Naive thymus-derived CD4-positive, alpha-beta T cell (primary cell): ENCODE measurements around the gene CREBBP. TPM values are rescaled to one million over a fixed set of nuclear protein-coding genes. Genes with fewer than 3 reads are reported as not detected.

Experiments used
- ATAC-seq: fragments of 150-1000 bp; cut with Tn5 transposase; 2 replicates; pipeline ENCODE4 v1.10.0; 2021; ENCODE audit warnings: mild to moderate bottlenecking, moderate library complexity
- CTCF ChIA-PET: fragments of 350-600 bp; sonication (Branson Sonifier 250); formaldehyde crosslinking; loops from one replicate; lab custom pipeline; 2021; ENCODE audit warnings: antibody characterized with exemption; lab: Charles Lee
- POLR2A ChIA-PET: fragments of 350-600 bp; sonication (Branson Sonifier 250); formaldehyde crosslinking; loops from one replicate; lab custom pipeline; 2021; ENCODE audit warnings: antibody characterized with exemption, inconsistent platforms; lab: Charles Lee
- DNase-seq, 9 donors: peaks; one replicate each; pipeline versions ENCODE4 v3.0.0 to v3.0.0-alpha.2; 2020 to 2022; ENCODE audit warnings: mixed read lengths in 1 of 9
- H3K27ac ChIP-seq: one replicate; pipeline ENCODE4 v1.7.0; 2013; ENCODE audit warnings: mild to moderate bottlenecking, low read depth, low read length, moderate library complexity
- H3K27me3 ChIP-seq, 2 donors: one replicate each; pipeline ENCODE4 v1.7.0; 2013; ENCODE audit warnings: low read length in 2 of 2, mild to moderate bottlenecking in 2 of 2, moderate library complexity in 2 of 2; ENCODE audit not compliant: control insufficient read depth in 2 of 2, insufficient read depth in 2 of 2
- H3K36me3 ChIP-seq, 3 experiments: 1 replicate in 2 of 3; 2 replicates in 1 of 3; pipeline ENCODE4 v1.7.0; 2013; ENCODE audit warnings: low read length in 3 of 3, mild to moderate bottlenecking in 3 of 3, moderate library complexity in 1 of 3; ENCODE audit not compliant: insufficient read depth in 3 of 3, control insufficient read depth in 2 of 3
- H3K4me1 ChIP-seq, 2 donors: one replicate each; pipeline ENCODE4 v1.7.0; 2013; ENCODE audit warnings: low read length in 2 of 2, mild to moderate bottlenecking in 2 of 2, moderate library complexity in 1 of 2; ENCODE audit not compliant: control insufficient read depth in 2 of 2, insufficient read depth in 2 of 2
- H3K4me3 ChIP-seq: 2 replicates; pipeline ENCODE4 v1.7.0; 2013; ENCODE audit warnings: mild to moderate bottlenecking, low read length
- H3K9me3 ChIP-seq, 3 experiments: 1 replicate in 2 of 3; 2 replicates in 1 of 3; pipeline ENCODE4 v1.7.0; 2013; ENCODE audit warnings: low read length in 3 of 3; ENCODE audit not compliant: control insufficient read depth in 2 of 3
- H3K27ac Mint-ChIP-seq, 9 donors: one replicate each; pipeline ENCODE4 v1.8.0; 2020 to 2022; ENCODE audit warnings: mixed read lengths in 9 of 9, mild to moderate bottlenecking in 8 of 9, moderate library complexity in 5 of 9, inconsistent platforms in 2 of 9
- H3K27me3 Mint-ChIP-seq, 5 donors: one replicate each; pipeline ENCODE4 v1.8.0; 2021 to 2022; ENCODE audit warnings: mixed read lengths in 5 of 5, mild to moderate bottlenecking in 1 of 5
- H3K36me3 Mint-ChIP-seq, 5 donors: one replicate each; pipeline ENCODE4 v1.8.0; 2020 to 2022; ENCODE audit warnings: mixed read lengths in 5 of 5, mild to moderate bottlenecking in 3 of 5, inconsistent platforms in 1 of 5
- H3K4me1 Mint-ChIP-seq, 7 donors: one replicate each; pipeline ENCODE4 v1.8.0; 2020 to 2022; ENCODE audit warnings: mixed read lengths in 7 of 7, mild to moderate bottlenecking in 3 of 7, inconsistent platforms in 1 of 7
- H3K4me3 Mint-ChIP-seq, 10 donors: one replicate each; pipeline ENCODE4 v1.8.0; 2020 to 2022; ENCODE audit warnings: mild to moderate bottlenecking in 10 of 10, mixed read lengths in 10 of 10, moderate library complexity in 6 of 10, inconsistent platforms in 2 of 10
- H3K9me3 Mint-ChIP-seq, 11 donors: one replicate each; pipeline ENCODE4 v1.8.0; 2020 to 2022; ENCODE audit warnings: mixed read lengths in 11 of 11, mild to moderate bottlenecking in 4 of 11, inconsistent platforms in 1 of 11, moderate library complexity in 1 of 11
- intact Hi-C, 2 donors: fragments of 100-400 bp; cut with micrococcal nuclease; formaldehyde crosslinking; loops; one replicate each; pipeline ENCODE4 v1.15.1; 2023
- polyA plus RNA-seq, 2 donors: library from polyadenylated mRNA; unstranded; fragments of 300-500 nt; fragmentation: Illumina TruSeq; gene quantifications; one replicate each; pipeline ENCODE4 v1.2.3, GENCODE V29; 2021
- total RNA-seq, 6 experiments: library from RNA in 5 of 6; stranded (reverse) in 5 of 6; gene quantifications; 1 replicate in 5 of 6; 2 replicates in 1 of 6; pipeline ENCODE4 v1.2.3 and lab custom pipeline; 2021 to 2026

CREBBP gene
- total and polyA plus RNA-seq, 7 experiments from 2014 or later = 10.5 to 194 (median 126) TPM

DNA sequence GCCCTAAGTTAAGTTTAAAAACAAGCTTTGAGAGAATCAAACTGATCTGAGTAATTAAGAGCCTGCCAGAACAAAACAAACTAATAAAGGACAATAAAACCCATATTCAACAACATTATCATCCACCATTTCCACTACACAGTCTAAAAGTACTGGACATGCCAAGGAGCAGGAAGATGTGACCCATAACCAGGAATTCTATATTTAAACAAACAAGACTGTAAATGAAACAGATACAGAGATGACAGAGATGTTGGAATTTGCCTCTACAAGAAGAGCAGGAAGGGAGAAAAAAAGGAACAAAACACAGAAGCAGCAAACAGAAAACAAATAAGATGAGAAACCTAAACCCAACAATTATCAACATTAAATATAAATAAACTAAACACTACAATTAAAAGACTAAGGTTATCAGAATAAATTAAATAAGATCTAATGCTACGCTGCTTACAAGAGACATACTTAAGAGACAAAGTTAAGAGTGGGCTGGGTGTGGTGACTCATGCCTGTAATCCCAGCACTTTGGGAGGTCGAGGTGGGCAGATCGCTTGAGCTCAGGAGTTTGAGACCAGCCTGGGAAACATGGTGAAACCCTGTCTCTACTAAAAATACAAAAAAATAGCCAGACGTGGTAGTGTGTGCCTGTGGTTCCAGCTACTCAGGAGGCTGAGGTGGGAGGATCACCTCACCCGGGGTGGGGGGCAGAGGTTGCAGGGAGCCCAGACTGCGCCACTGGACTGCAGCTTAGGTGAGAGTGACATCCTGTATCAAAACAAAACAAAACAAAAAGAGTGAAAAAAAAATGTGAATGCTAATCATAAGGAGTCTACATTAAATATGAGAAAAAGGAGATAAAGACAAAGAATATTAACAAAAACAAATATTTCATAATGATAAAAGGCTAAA lies 50.6 kb downstream of the CREBBP start:
- H3K27ac Mint-ChIP-seq = peak overlapping the region in 3 of 9 donors; percentile 18 to 53 (median 29)
- H3K9me3 ChIP-seq = peaks cover 0 to 18% (median 0%) of the 10 kb centered on the region in 3 experiments
- no peaks in the 10 kb centered on the region for H3K27me3 Mint-ChIP-seq
- H3K27ac ChIP-seq = no peak overlapping the region
- no peaks in the 10 kb centered on the region for H3K27me3 ChIP-seq
- H3K4me1 Mint-ChIP-seq = peaks cover 30 to 90% (median 75%) of the 10 kb centered on the region in 7 donors
- CTCF ChIA-PET = no interaction called here
- peaks cover 13 to 14% of the 10 kb centered on the region in 2 donors for H3K4me1 ChIP-seq
- peaks cover 0 to 34% (median 11%) of the 10 kb centered on the region in 11 donors for H3K9me3 Mint-ChIP-seq
- peaks cover 12 to 50% (median 43%) of the 10 kb centered on the region in 5 donors for H3K36me3 Mint-ChIP-seq
- H3K4me3 ChIP-seq = no peak overlapping the region
- peak overlapping the region in 2 of 10 donors; percentile 3 to 35 for H3K4me3 Mint-ChIP-seq
- POLR2A ChIA-PET = no interaction called here
- DNase-seq (no peak), ATAC-seq (no peak)
- intact Hi-C loops = loop anchor here in 1 of 2 donors (10.0 kb wide), 1 partner anchor 45 kb away; no protein-coding TSS in a partner anchor
- peaks cover 0 to 16% (median 0%) of the 10 kb centered on the region in 3 experiments for H3K36me3 ChIP-seq

DNA sequence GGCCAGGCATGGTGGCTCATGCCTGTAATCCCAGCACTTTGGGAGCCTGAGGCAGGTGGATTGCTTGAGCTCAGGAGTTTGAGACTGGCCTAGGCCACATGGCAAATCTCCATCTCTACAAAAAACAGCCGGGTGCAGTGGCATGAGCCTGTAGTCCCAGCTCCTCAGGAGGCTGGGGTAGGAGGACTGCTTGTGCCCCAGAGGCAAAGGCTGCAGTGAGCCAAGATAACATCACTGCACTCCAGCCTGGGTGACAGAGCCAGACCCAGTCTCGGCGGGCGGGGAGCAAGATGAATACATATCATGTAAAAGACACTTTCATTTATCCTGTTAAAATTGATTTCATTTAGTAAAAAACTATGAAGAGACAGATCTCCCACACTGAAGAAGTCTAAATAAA lies 54.6 kb downstream of the CREBBP start:
- peak overlapping the region in 6 of 10 donors; percentile 35 to 80 (median 52) for H3K4me3 Mint-ChIP-seq
- Histone ChIP-seq H3K4me1 (peaks cover 33 to 52% of the 10 kb centered on the region in 2 donors), H3K4me3 (no peak overlapping the region), H3K27ac (no peak overlapping the region), H3K9me3 (no peaks in the 10 kb centered on the region), H3K27me3 (no peaks in the 10 kb centered on the region), H3K36me3 (peaks cover 0 to 4% (median 0%) of the 10 kb centered on the region in 3 experiments)
- POLR2A ChIA-PET = interaction anchor here (0.7 kb wide), 1 partner anchor 19 kb away, joined by 3 read pairs; no protein-coding TSS in a partner anchor
- no peak for ATAC-seq
- no peaks in the 10 kb centered on the region for H3K27me3 Mint-ChIP-seq
- H3K4me1 Mint-ChIP-seq = peaks cover 54 to 96% (median 86%) of the 10 kb centered on the region in 7 donors
- DNase-seq = no peak
- CTCF ChIA-PET = no interaction called here
- H3K9me3 Mint-ChIP-seq = no peaks in the 10 kb centered on the region
- H3K36me3 Mint-ChIP-seq = peaks cover 0 to 17% (median 10%) of the 10 kb centered on the region in 5 donors
- intact Hi-C loops = loop anchor here in 1 of 2 donors (10.0 kb wide), 1 partner anchor 49 kb away; no protein-coding TSS in a partner anchor
- peak overlapping the region in 3 of 9 donors; percentile 15 to 36 (median 31) for H3K27ac Mint-ChIP-seq

DNA sequence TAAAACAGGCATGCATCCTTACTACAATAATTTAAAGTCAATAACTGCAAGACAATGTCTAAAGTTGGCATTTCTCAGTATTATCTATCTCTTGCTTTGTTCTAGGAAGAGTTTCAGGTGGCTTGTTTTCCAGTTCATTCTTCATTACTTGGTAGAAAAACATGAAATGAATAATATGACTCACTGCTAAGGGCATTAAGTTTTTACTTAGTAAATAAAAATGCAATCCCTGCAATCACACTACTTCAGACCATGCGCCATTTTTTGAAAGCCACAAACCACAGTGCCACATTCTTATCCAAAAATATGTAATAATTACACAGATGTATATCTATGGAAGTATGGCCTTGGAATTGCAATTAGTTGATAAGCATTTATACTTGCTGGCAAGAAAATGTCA lies 55.4 kb downstream of the CREBBP start:
- H3K4me3 Mint-ChIP-seq = peak overlapping the region in 9 of 10 donors; percentile 13 to 80 (median 53)
- no peaks in the 10 kb centered on the region for H3K27me3 Mint-ChIP-seq
- no peaks in the 10 kb centered on the region for H3K9me3 Mint-ChIP-seq
- intact Hi-C loops = loop anchor here in 1 of 2 donors (10.0 kb wide), 1 partner anchor 50 kb away; no protein-coding TSS in a partner anchor
- H3K27ac Mint-ChIP-seq = peak overlapping the region in 6 of 9 donors; percentile 12 to 79 (median 22)
- H3K36me3 ChIP-seq = peaks cover 0 to 4% (median 0%) of the 10 kb centered on the region in 3 experiments
- H3K4me1 Mint-ChIP-seq = peaks cover 55 to 97% (median 87%) of the 10 kb centered on the region in 7 donors
- H3K9me3 ChIP-seq = no peaks in the 10 kb centered on the region
- H3K4me1 ChIP-seq = peaks cover 41 to 60% of the 10 kb centered on the region in 2 donors
- peaks cover 0 to 15% (median 9%) of the 10 kb centered on the region in 5 donors for H3K36me3 Mint-ChIP-seq
- H3K27me3 ChIP-seq = no peaks in the 10 kb centered on the region
- ATAC-seq (no peak), DNase-seq (no peak)
- H3K27ac ChIP-seq = no peak overlapping the region
- no peak overlapping the region for H3K4me3 ChIP-seq
- ChIA-PET CTCF (no interaction called here), POLR2A (no interaction called here)

DNA sequence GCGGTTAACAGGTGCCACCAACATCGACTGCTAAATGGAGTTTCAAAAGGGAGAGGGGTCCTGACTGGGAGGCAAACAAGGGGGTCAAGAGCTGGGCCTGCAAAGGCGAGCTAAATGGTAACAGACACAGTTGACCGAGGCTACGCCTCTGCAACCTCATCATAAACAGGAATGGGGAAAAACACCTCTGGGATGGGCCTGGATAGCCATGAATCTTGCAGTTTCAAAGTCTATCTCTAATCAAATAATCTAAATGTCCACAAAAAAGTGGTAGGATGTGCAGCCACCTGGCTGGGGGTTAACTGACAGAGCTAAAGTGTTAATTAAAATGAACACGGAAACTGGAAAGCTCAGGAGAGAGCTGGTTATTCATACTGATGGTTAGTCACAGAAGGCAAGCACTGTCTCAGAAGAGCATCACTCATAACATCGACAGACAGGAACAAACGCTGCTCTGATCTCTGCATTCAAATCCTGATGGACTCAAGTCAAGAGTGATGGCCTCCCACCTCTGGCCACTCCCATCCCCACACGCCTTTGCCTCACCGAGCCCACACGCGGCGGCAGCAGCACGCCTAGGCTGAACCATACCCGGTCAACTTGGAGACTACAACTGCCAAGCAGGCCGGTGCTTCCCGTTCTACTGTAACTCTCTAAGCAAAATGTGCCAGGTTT lies 56.3 kb downstream of the CREBBP start:
- Histone ChIP-seq H3K4me1 (peaks cover 47 to 69% of the 10 kb centered on the region in 2 donors), H3K4me3 (no peak overlapping the region), H3K27me3 (no peaks in the 10 kb centered on the region), H3K36me3 (peaks cover 0 to 4% (median 0%) of the 10 kb centered on the region in 3 experiments), H3K27ac (no peak overlapping the region), H3K9me3 (no peaks in the 10 kb centered on the region)
- H3K4me1 Mint-ChIP-seq = peaks cover 58 to 97% (median 87%) of the 10 kb centered on the region in 7 donors
- no peaks in the 10 kb centered on the region for H3K27me3 Mint-ChIP-seq
- DNase-seq (no peak), ATAC-seq (no peak)
- H3K4me3 Mint-ChIP-seq = peak overlapping the region; percentile 19 to 80 (median 61)
- CTCF ChIA-PET = no interaction called here
- peaks cover 0 to 10% (median 4%) of the 10 kb centered on the region in 5 donors for H3K36me3 Mint-ChIP-seq
- POLR2A ChIA-PET = interaction anchor here (0.8 to 0.9 kb wide), 2 partner anchors 12 to 55 kb away, joined by 3 read pairs; no protein-coding TSS in a partner anchor
- peak overlapping the region in 8 of 9 donors; percentile 12 to 82 (median 47) for H3K27ac Mint-ChIP-seq
- H3K9me3 Mint-ChIP-seq = peaks cover 0 to under 1% (median 0%) of the 10 kb centered on the region in 11 donors
- intact Hi-C loops = loop anchor here in 1 of 2 donors (10.0 kb wide), 1 partner anchor 51 kb away; no protein-coding TSS in a partner anchor

DNA sequence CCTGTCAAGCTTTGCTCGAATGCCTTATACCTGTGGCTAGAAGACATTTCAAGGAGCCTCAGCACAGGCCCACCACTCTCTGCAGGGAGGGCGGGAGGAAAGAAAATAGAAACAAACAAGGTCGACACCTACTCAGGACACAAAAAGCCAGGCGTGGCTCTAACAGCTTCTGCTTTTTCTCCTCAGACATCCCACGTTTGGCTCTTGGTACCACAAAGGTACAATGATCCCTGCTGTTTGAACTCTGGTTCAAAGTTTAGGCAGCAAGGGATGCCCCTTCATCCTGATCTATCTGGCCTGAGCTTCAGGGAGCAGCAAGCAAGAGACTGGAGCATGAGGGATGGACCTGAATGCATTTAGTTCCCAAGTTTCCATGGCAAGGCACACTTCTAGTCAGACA lies 57.1 kb downstream of the CREBBP start:
- Mint-ChIP-seq H3K27ac (peak overlapping the region in 6 of 9 donors; percentile 15 to 82 (median 60)), H3K9me3 (peaks cover 0 to 2% (median 0%) of the 10 kb centered on the region in 11 donors), H3K27me3 (no peaks in the 10 kb centered on the region), H3K4me3 (peak overlapping the region; percentile 40 to 80 (median 64)), H3K4me1 (peaks cover 64 to 97% (median 89%) of the 10 kb centered on the region in 7 donors), H3K36me3 (peaks cover 0 to 8% (median 4%) of the 10 kb centered on the region in 5 donors)
- ChIA-PET CTCF (no interaction called here), POLR2A (interaction anchor here (0.9 kb wide), 1 partner anchor 56 kb away, joined by 3 read pairs; no protein-coding TSS in a partner anchor)
- Histone ChIP-seq H3K27me3 (no peaks in the 10 kb centered on the region), H3K9me3 (no peaks in the 10 kb centered on the region), H3K36me3 (peaks cover 0 to 3% (median 0%) of the 10 kb centered on the region in 3 experiments), H3K27ac (no peak overlapping the region), H3K4me3 (no peak overlapping the region), H3K4me1 (peaks cover 55 to 77% of the 10 kb centered on the region in 2 donors)
- intact Hi-C loops = loop anchor here in 1 of 2 donors (10.0 kb wide), 1 partner anchor 51 kb away; no protein-coding TSS in a partner anchor
- ATAC-seq (no peak), DNase-seq (no peak)
